K562 (cell line): ENCODE data around the gene NCAPD2. TPM values are rescaled to one million over a fixed set of nuclear protein-coding genes. Genes with fewer than 3 reads are reported as not detected.

Experiments used
- FUS ChIP-seq: fragments of 200-400 bp; formaldehyde crosslinking; optimal IDR thresholded peaks from 2 replicates; pipeline ENCODE3; 2017; ENCODE audit warnings: low read depth, low read length
- MTA1 ChIP-seq: fragments of 450-650 bp; IDR thresholded peaks from 2 replicates; pipeline ENCODE4 v1.6.1; 2017; ENCODE audit warnings: borderline replicate concordance
- MTA2 ChIP-seq: fragments of 450-650 bp; IDR thresholded peaks from 2 replicates; pipeline ENCODE4 v1.6.1; 2016; ENCODE audit warnings: low read depth
- ZNF609 ChIP-seq: sonication (generic); formaldehyde crosslinking; IDR thresholded peaks from 2 replicates; pipeline ENCODE4 v1.8.1; 2023; ENCODE audit warnings: missing genetic modification reagents, mild to moderate bottlenecking, borderline replicate concordance
- ZNF717 ChIP-seq: fragments of 250-450 bp; sonication (Bioruptor Pico); IDR thresholded peaks from 2 replicates; pipeline ENCODE4 v1.5.0; 2021
- polyA plus RNA-seq, 8 experiments: library from polyadenylated mRNA; depleted of rRNA in 4 of 8; stranded (reverse) in 5 of 8; unstranded in 3 of 8; fragments of >200 nt; fragmentation: Nextera tagmentation in 2 of 8; fragmentation: Illumina TruSeq in 1 of 8; extraction: Ambion mirVana in 2 of 8; extraction: Trizol in 1 of 8; gene quantifications; 2 replicates each; pipeline versions ENCODE4 v1.2.1 to v1.2.3, GENCODE V29; 2011 to 2014; ENCODE audit warnings: inconsistent platforms in 1 of 8, missing spikeins in 1 of 8
- total RNA-seq, 7 experiments: library from RNA; depleted of rRNA in 6 of 7; stranded (reverse); fragments of >200 nt in 6 of 7; fragmentation: Illumina TruSeq in 2 of 7; extraction: Trizol in 2 of 7; gene quantifications; 2 replicates each; pipeline versions ENCODE4 v1.2.1 to v1.2.3, GENCODE V29; 2011 to 2021; ENCODE audit warnings: low replicate concordance in 1 of 7
- TF ChIP-seq, protein P1 (sequence below): sonication (generic); formaldehyde crosslinking; IDR thresholded peaks from 2 replicates; pipeline ENCODE4 v1.8.0; 2022; ENCODE audit warnings: mild to moderate bottlenecking, missing genetic modification reagents

Gene NCAPD2
- total and polyA plus RNA-seq, 9 of the 15 experiments (the other 6 are each of a cell fraction or from before 2014, with no cell fraction given) = 16.9 to 93.7 (median 68.3) TPM

DNA sequence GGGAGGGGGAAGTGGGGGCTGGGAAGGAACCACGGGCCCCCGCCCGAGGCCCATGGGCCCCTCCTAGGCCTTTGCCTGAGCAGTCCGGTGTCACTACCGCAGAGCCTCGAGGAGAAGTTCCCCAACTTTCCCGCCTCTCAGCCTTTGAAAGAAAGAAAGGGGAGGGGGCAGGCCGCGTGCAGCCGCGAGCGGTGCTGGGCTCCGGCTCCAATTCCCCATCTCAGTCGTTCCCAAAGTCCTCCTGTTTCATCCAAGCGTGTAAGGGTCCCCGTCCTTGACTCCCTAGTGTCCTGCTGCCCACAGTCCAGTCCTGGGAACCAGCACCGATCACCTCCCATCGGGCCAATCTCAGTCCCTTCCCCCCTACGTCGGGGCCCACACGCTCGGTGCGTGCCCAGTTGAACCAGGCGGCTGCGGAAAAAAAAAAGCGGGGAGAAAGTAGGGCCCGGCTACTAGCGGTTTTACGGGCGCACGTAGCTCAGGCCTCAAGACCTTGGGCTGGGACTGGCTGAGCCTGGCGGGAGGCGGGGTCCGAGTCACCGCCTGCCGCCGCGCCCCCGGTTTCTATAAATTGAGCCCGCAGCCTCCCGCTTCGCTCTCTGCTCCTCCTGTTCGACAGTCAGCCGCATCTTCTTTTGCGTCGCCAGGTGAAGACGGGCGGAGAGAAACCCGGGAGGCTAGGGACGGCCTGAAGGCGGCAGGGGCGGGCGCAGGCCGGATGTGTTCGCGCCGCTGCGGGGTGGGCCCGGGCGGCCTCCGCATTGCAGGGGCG lies 40.2 kb downstream of the NCAPD2 start, which contains the start of gene GAPDH (continued):
- TF ChIP-seq, protein P1, sequence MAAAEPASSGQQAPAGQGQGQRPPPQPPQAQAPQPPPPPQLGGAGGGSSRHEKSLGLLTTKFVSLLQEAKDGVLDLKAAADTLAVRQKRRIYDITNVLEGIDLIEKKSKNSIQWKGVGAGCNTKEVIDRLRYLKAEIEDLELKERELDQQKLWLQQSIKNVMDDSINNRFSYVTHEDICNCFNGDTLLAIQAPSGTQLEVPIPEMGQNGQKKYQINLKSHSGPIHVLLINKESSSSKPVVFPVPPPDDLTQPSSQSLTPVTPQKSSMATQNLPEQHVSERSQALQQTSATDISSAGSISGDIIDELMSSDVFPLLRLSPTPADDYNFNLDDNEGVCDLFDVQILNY (CRISPR knock-in tag) = peak; percentile 85; the same call in 1 of the 2 replicates
- peak; percentile 25; the same call in 1 of the 2 replicates for TF ChIP-seq ZNF609 (CRISPR knock-in tag)
- no peak for TF ChIP-seq FUS
- no peak for TF ChIP-seq MTA2
- TF ChIP-seq ZNF717 (CRISPR knock-in tag) = no peak
- no peak for TF ChIP-seq MTA1
